ENCODE measurements around the gene ANKRD11. TPM values are rescaled to one million over a fixed set of nuclear protein-coding genes. Genes with fewer than 3 reads are reported as not detected.
"Not testable (repeated sequence)": the region's sequence is repeated elsewhere in the genome, so short reads cannot be mapped to it uniquely, and the experiment has no call there.

ANKRD11 gene
- total and polyA plus RNA-seq, 7 experiments from 2014 or later: 8.7 to 254 (median 239) TPM

DNA sequence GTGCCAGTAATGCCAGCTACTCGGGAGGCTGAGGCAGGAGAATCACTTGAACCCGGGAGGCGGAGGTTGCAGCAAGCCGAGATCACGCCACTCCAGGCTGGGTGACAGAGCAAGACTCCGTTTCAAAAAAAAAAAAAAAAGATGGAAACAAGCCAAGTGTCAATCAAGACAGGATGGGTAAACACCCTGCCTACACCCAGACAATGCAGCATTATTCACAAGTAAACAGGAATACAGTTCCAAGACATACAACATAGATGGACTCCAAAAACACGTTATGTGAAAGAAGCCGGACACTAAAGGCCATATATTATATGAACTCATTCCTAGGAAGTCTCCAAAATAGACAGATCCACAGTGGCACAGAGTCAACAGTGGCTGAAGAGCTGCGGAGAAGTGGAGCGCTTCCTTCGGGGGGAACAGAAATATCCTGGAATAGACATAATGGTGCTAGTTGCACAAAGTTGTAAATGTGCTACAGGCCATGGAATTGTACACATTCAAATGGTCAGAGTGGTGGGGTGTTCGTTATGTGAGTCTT lies 33.9 kb downstream of the ANKRD11 start:
- H3K27me3 Mint-ChIP-seq: no peaks in the 10 kb centered on the region
- Histone ChIP-seq H3K36me3 (ENCODE audit: control insufficient read depth in 2 of 3, insufficient read depth in 3 of 3, low read length in 3 of 3) (no peaks in the 10 kb centered on the region), H3K27me3 (ENCODE audit: control insufficient read depth in 2 of 2, insufficient read depth in 2 of 2, low read length in 2 of 2) (no peaks in the 10 kb centered on the region), H3K9me3 (ENCODE audit: control insufficient read depth in 2 of 3, low read length in 3 of 3) (no peaks in the 10 kb centered on the region), H3K4me1 (ENCODE audit: control insufficient read depth in 2 of 2, insufficient read depth in 2 of 2, low read length in 2 of 2) (peaks cover 50 to 51% of the 10 kb centered on the region in 2 donors), H3K27ac (ENCODE audit: low read depth, low read length) (no peak overlapping the region), H3K4me3 (ENCODE audit: low read length) (no peak overlapping the region)
- H3K4me1 Mint-ChIP-seq: peaks cover 44 to 87% (median 68%) of the 10 kb centered on the region in 7 donors
- ChIA-PET CTCF (interaction anchor here (0.6 kb wide), 1 partner anchor 98 kb away, joined by 7 read pairs; no protein-coding TSS in a partner anchor), POLR2A (interaction anchor here (0.5 to 1.3 kb wide), 3 partner anchors 23 to 42 kb away, joined by 3 to 5 read pairs (median 3); no protein-coding TSS in a partner anchor)
- ATAC-seq (no peak), DNase-seq (no peak)
- intact Hi-C loops (cut with micrococcal nuclease): no loop called here
- H3K36me3 Mint-ChIP-seq: peaks cover 0 to 20% (median 16%) of the 10 kb centered on the region in 5 donors
- peaks cover 0 to 4% (median 0%) of the 10 kb centered on the region in 11 donors for H3K9me3 Mint-ChIP-seq
- H3K27ac Mint-ChIP-seq: peak overlapping the region in 4 of 9 donors; percentile 34 to 49 (median 45)
- peak overlapping the region in 4 of 10 donors; percentile 22 to 61 (median 54) for H3K4me3 Mint-ChIP-seq

DNA sequence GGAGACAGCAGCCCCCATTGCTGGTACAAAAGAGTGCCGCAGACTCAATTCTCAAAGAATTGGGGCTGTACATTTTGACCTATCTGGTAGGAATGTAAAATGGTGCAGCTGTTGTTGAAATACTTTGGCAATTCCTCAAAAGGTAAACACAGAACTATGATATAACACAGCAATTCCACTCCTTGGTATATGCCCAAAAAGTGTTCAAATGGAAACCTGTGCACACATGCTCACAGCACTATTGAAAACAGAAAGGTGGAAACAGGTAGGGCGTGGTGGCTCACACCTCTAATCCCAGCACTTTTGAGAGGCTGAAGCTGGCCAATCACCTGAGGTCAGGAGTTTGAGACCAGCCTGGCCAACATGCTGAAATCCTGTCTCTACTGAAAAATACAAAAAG lies 34.7 kb downstream of the ANKRD11 start:
- H3K36me3 Mint-ChIP-seq: peaks cover 0 to 15% (median 13%) of the 10 kb centered on the region in 5 donors
- Histone ChIP-seq H3K4me1 (ENCODE audit: control insufficient read depth in 2 of 2, insufficient read depth in 2 of 2, low read length in 2 of 2) (peaks cover 55 to 58% of the 10 kb centered on the region in 2 donors), H3K36me3 (ENCODE audit: control insufficient read depth in 2 of 3, insufficient read depth in 3 of 3, low read length in 3 of 3) (no peaks in the 10 kb centered on the region), H3K9me3 (ENCODE audit: control insufficient read depth in 2 of 3, low read length in 3 of 3) (no peaks in the 10 kb centered on the region), H3K4me3 (ENCODE audit: low read length) (no peak overlapping the region), H3K27ac (ENCODE audit: low read depth, low read length) (no peak overlapping the region), H3K27me3 (ENCODE audit: control insufficient read depth in 2 of 2, insufficient read depth in 2 of 2, low read length in 2 of 2) (no peaks in the 10 kb centered on the region)
- ATAC-seq (no peak), DNase-seq (no peak)
- H3K27ac Mint-ChIP-seq: peak overlapping the region in 7 of 9 donors; percentile 6 to 81 (median 66)
- H3K4me1 Mint-ChIP-seq: peaks cover 45 to 87% (median 66%) of the 10 kb centered on the region in 7 donors
- CTCF ChIA-PET: interaction anchor here (0.6 to 1.2 kb wide), 3 partner anchors 23 to 126 kb away, joined by 3 to 7 read pairs (median 3); no protein-coding TSS in a partner anchor
- no peaks in the 10 kb centered on the region for H3K27me3 Mint-ChIP-seq
- H3K9me3 Mint-ChIP-seq: peaks cover 0 to 4% (median 0%) of the 10 kb centered on the region in 11 donors
- intact Hi-C loops (cut with micrococcal nuclease): loop anchor here in 1 of 2 donors (2.0 kb wide), 1 partner anchor 29 kb away; no protein-coding TSS in a partner anchor
- POLR2A ChIA-PET: interaction anchor here (0.5 to 1.3 kb wide), 6 partner anchors 12 to 43 kb away, joined by 3 to 5 read pairs (median 3); no protein-coding TSS in a partner anchor
- H3K4me3 Mint-ChIP-seq: peak overlapping the region in 8 of 10 donors; percentile 2 to 73 (median 64)

DNA sequence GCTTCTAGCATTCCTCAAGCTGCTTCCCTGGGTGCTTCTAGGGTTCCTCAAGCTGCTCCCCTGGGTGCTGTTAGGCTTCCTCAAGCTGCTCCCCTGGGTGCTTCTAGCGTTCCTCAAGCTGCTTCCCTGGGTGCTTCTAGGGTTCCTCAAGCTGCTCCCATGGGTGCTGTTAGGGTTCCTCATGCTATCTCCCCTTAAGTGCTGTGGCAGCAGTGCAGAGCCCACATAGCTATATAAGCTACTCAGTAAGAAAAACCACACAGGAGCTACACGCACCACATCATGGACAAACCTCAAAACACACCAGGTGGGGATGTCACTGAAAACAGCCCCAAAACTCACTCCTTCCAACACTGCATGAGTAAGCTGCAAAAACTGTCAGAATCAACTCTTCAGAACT lies 35.2 kb downstream of the ANKRD11 start:
- H3K4me3 ChIP-seq (ENCODE audit: low read length): no peak overlapping the region
- H3K27ac ChIP-seq (ENCODE audit: low read depth, low read length): no peak overlapping the region
- peaks cover 0 to 12% (median 11%) of the 10 kb centered on the region in 5 donors for H3K36me3 Mint-ChIP-seq
- no peaks in the 10 kb centered on the region for H3K9me3 ChIP-seq (ENCODE audit: control insufficient read depth in 2 of 3, low read length in 3 of 3)
- H3K36me3 ChIP-seq (ENCODE audit: control insufficient read depth in 2 of 3, insufficient read depth in 3 of 3, low read length in 3 of 3): no peaks in the 10 kb centered on the region
- no peaks in the 10 kb centered on the region for H3K27me3 ChIP-seq (ENCODE audit: control insufficient read depth in 2 of 2, insufficient read depth in 2 of 2, low read length in 2 of 2)
- intact Hi-C loops (cut with micrococcal nuclease): loop anchor here in 1 of 2 donors (2.0 kb wide), 1 partner anchor 30 kb away; no protein-coding TSS in a partner anchor
- H3K4me3 Mint-ChIP-seq: peak overlapping the region; percentile 18 to 73 (median 60)
- ATAC-seq (no peak), DNase-seq (peak in 4 of 9 donors; percentile 31 to 48 (median 41))
- peaks cover 0 to 4% (median 0%) of the 10 kb centered on the region in 11 donors for H3K9me3 Mint-ChIP-seq
- H3K27ac Mint-ChIP-seq: peak overlapping the region in 7 of 9 donors; percentile 11 to 81 (median 72)
- peaks cover 44 to 87% (median 67%) of the 10 kb centered on the region in 7 donors for H3K4me1 Mint-ChIP-seq
- POLR2A ChIA-PET: interaction anchor here (0.6 to 1.3 kb wide), 5 partner anchors 12 to 91 kb away, joined by 3 to 4 read pairs (median 3); no protein-coding TSS in a partner anchor
- CTCF ChIA-PET: interaction anchor here (0.7 to 1.2 kb wide), 3 partner anchors 24 to 126 kb away, joined by 3 read pairs; no protein-coding TSS in a partner anchor
- peaks cover 56 to 63% of the 10 kb centered on the region in 2 donors for H3K4me1 ChIP-seq (ENCODE audit: control insufficient read depth in 2 of 2, insufficient read depth in 2 of 2, low read length in 2 of 2)
- H3K27me3 Mint-ChIP-seq: no peaks in the 10 kb centered on the region

DNA sequence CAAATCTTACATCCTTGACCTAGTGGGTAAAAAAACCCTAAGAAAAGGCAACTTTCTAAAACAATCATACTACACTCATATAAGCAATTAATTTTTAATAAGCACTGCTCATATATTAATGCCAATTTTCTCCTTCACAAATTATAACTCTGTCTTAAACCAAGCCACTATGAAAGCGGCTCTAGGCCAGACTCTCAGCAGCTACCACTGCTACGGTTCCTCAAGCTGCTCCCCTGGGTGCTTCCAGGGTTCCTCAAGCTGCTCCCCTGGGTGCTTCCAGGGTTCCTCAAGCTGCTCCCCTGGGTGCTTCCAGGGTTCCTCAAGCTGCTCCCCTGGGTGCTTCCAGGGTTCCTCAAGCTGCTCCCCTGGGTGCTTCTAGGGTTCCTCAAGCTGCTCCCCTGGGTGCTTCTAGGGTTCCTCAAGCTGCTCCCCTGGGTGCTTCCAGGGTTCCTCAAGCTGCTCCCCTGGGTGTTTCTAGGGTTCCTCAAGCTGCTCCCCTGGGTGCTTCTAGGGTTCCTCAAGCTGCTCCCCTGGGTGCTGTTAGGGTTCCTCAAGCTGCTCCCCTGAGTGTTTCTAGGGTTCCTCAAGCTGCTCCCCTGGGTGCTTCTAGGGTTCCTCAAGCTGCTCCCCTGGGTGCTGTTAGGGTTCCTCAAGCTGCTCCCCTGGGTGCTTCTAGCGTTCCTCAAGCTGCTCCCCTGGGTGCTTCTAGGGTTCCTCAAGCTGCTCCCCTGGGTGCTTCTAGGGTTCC lies 35.8 kb downstream of the ANKRD11 start:
- CTCF ChIA-PET: interaction anchor here (0.7 to 1.2 kb wide), 3 partner anchors 12 to 125 kb away, joined by 3 to 5 read pairs (median 3); no protein-coding TSS in a partner anchor
- intact Hi-C loops (cut with micrococcal nuclease): loop anchor here in 1 of 2 donors (2.0 kb wide), 1 partner anchor 30 kb away; no protein-coding TSS in a partner anchor

DNA sequence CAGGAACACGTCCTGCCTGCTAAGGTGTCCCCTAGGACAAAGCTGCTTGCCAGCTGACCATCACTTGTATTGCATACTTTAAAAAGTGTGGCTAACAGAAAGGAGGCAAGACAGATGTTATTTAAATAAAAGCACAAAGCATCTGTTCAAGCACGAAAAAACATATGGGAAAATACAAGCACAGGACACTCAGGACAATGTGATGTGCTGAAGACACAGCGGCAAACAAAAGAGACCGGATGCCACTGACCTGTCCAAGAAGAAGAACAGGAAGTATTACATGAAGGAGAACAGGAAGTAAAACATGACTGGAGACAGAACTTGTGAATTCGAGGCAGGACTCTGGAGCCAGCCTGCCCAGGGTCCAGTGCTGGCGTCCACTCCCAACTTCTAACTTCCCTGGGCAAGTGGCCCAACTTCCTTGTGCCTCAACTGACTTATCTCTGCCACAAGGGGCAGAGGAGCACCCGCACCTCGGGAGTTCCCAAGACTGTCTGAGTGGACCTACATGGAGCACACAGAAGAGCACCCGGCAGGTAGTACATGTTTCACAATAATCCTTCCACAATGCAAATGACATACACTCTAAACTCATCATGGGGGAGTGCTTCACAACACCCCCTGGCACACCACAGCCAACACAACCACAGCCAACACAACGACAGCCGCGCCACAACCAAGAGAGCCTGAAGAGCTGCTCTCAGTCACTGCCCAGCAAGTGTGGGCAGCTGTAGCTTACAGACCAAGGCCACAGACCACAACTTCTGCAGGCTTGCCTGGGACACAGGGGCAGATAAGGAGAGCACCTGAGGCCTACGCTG lies 36.6 kb downstream of the ANKRD11 start:
- Mint-ChIP-seq H3K9me3 (peaks cover 0 to 4% (median 0%) of the 10 kb centered on the region in 11 donors), H3K27me3 (no peaks in the 10 kb centered on the region), H3K4me3 (peak overlapping the region; percentile 40 to 76 (median 69)), H3K27ac (peak overlapping the region; percentile 13 to 86 (median 72)), H3K4me1 (peaks cover 34 to 84% (median 72%) of the 10 kb centered on the region in 7 donors), H3K36me3 (peaks cover 0 to 10% (median 7%) of the 10 kb centered on the region in 5 donors)
- peak overlapping the region; percentile 6 for H3K27ac ChIP-seq (ENCODE audit: low read depth, low read length)
- no peaks in the 10 kb centered on the region for H3K36me3 ChIP-seq (ENCODE audit: control insufficient read depth in 2 of 3, insufficient read depth in 3 of 3, low read length in 3 of 3)
- H3K27me3 ChIP-seq (ENCODE audit: control insufficient read depth in 2 of 2, insufficient read depth in 2 of 2, low read length in 2 of 2): no peaks in the 10 kb centered on the region
- DNase-seq: no peak
- H3K4me3 ChIP-seq (ENCODE audit: low read length): peak overlapping the region; percentile 36
- no peaks in the 10 kb centered on the region for H3K9me3 ChIP-seq (ENCODE audit: control insufficient read depth in 2 of 3, low read length in 3 of 3)
- POLR2A ChIA-PET: no interaction called here
- peaks cover 68% of the 10 kb centered on the region in 2 donors for H3K4me1 ChIP-seq (ENCODE audit: control insufficient read depth in 2 of 2, insufficient read depth in 2 of 2, low read length in 2 of 2)
- intact Hi-C loops (cut with micrococcal nuclease): loop anchor here in 1 of 2 donors (2.0 kb wide), 1 partner anchor 31 kb away; no protein-coding TSS in a partner anchor
- CTCF ChIA-PET: interaction anchor here (1.2 kb wide), 1 partner anchor 13 kb away, joined by 5 read pairs; no protein-coding TSS in a partner anchor
- ATAC-seq: peak; percentile 55

More for the DNA sequence above, 35.8 kb downstream of the ANKRD11 start:
- peak overlapping the region in 8 of 10 donors; percentile 21 to 76 (median 69) for H3K4me3 Mint-ChIP-seq
- H3K4me1 Mint-ChIP-seq: peaks cover 42 to 90% (median 73%) of the 10 kb centered on the region in 7 donors
- not testable (repeated sequence) for ATAC-seq; H3K27me3 Mint-ChIP-seq; H3K27me3 ChIP-seq (ENCODE audit: control insufficient read depth in 2 of 2, insufficient read depth in 2 of 2, low read length in 2 of 2); H3K36me3 ChIP-seq (ENCODE audit: control insufficient read depth in 2 of 3, insufficient read depth in 3 of 3, low read length in 3 of 3); H3K27ac ChIP-seq (ENCODE audit: low read depth, low read length); DNase-seq; H3K9me3 ChIP-seq (ENCODE audit: control insufficient read depth in 2 of 3, low read length in 3 of 3); H3K9me3 Mint-ChIP-seq
- POLR2A ChIA-PET: interaction anchor here (0.6 to 1.1 kb wide), 3 partner anchors 30 to 91 kb away, joined by 3 to 4 read pairs (median 3); no protein-coding TSS in a partner anchor
- peak overlapping the region in 6 of 9 donors; percentile 26 to 86 (median 80) for H3K27ac Mint-ChIP-seq
- H3K36me3 Mint-ChIP-seq: peaks cover 0 to 12% (median 11%) of the 10 kb centered on the region in 5 donors
- H3K4me3 ChIP-seq (ENCODE audit: low read length): peak overlapping the region; percentile 36
- peaks cover 62 to 69% of the 10 kb centered on the region in 2 donors for H3K4me1 ChIP-seq (ENCODE audit: control insufficient read depth in 2 of 2, insufficient read depth in 2 of 2, low read length in 2 of 2)

Data from naive thymus-derived CD4-positive, alpha-beta T cell (primary cell).